D721Med (cell line): ENCODE data around the gene CD96.
"Not testable (repeated sequence)": the region's sequence is repeated elsewhere in the genome, so short reads cannot be mapped to it uniquely, and the experiment has no call there.

Source experiments
- DNase-seq: peaks from one replicate; pipeline ENCODE4 v3.0.0; 2011; ENCODE audit warnings: low spot score; ENCODE audit not compliant: insufficient read length
- FAIRE-seq: peaks from 2 replicates; lab custom pipeline; 2011; peaks lifted over from hg19 to GRCh38; lab: Jason Lieb, UNC
- TF ChIP-seq, protein P1 (sequence below): IDR thresholded peaks from 2 replicates; pipeline ENCODE4 v1.5.1; 2012; ENCODE audit warnings: mild to moderate bottlenecking, control low read depth; ENCODE audit not compliant: insufficient read depth; ENCODE audit errors: missing control alignments

CD96 gene

GRCh38 chr3:111668888-111669488 lies 127.0 kb downstream of the CD96 start:
- FAIRE-seq: peak; percentile 93
- no peak for DNase-seq
- TF ChIP-seq, protein P1, sequence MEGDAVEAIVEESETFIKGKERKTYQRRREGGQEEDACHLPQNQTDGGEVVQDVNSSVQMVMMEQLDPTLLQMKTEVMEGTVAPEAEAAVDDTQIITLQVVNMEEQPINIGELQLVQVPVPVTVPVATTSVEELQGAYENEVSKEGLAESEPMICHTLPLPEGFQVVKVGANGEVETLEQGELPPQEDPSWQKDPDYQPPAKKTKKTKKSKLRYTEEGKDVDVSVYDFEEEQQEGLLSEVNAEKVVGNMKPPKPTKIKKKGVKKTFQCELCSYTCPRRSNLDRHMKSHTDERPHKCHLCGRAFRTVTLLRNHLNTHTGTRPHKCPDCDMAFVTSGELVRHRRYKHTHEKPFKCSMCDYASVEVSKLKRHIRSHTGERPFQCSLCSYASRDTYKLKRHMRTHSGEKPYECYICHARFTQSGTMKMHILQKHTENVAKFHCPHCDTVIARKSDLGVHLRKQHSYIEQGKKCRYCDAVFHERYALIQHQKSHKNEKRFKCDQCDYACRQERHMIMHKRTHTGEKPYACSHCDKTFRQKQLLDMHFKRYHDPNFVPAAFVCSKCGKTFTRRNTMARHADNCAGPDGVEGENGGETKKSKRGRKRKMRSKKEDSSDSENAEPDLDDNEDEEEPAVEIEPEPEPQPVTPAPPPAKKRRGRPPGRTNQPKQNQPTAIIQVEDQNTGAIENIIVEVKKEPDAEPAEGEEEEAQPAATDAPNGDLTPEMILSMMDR: peak; percentile 96

GRCh38 chr3:111669926-111670630 lies 128.1 kb downstream of the CD96 start:
- FAIRE-seq: no peak
- no peak for DNase-seq
- TF ChIP-seq, protein P1: no peak

DNA sequence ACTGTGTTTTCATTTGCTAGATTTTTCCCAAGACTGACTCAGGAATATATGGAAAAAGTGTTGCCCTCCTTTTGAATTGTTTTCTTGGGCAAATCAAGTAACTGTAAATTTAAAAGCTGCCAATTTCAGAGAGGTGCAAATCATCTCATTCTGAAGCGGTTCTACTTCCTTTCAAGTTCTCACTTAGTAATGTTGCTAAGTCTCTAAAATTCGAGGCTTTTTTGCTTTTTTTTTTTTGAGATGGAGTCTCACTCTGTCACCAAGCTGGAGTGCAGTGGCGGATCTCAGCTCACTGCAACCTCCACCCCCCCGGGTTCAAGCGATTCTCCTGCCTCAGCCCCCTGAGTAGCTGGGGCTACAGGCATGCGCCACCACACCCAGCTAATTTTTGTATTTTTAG lies 130.5 kb downstream of the CD96 start:
- not testable (repeated sequence) for FAIRE-seq

DNA sequence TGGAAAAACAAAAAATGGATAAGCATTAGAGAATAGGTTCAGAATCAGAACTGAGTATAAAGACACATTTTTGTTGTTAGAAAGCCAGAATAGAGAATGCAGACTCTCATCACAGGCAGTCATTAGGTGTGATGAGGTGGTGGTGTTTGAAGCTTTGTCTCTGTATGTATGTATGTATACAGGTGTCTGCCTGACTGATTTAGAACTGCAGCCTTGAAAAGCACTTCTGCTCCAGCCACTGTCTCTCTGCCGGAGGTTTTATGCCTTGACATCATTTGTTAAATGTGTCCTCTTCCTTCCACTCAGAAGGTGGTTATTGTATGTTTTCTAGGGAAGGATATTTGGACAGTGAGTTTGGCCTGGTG lies 133.8 kb downstream of the CD96 start:
- TF ChIP-seq, protein P1: no peak
- no peak for FAIRE-seq
- DNase-seq: no peak

More for the DNA sequence above, 130.5 kb downstream of the CD96 start:
- not testable (repeated sequence) for DNase-seq

GRCh38 chr3:111676211-111677006 lies 134.4 kb downstream of the CD96 start:
- TF ChIP-seq, protein P1: no peak
- FAIRE-seq: no peak
- no peak for DNase-seq

DNA sequence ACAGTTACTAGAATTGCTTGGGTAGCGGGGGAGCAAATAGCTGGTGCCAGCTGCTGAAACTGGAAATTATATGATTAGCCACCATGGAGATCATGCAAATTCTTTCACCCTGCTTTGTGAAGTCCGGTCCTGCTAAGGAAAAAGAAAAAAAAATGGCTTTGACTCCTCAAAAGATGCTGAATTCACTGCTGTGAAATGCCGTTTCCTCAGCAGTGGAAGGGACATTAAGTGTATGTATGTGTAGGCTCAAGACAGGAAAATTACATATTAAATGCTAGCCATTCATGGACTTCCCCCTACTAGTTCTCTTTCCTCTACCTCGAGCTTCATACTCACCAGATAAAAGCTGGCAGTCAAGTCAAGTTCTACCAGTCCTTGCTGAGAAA lies 135.0 kb downstream of the CD96 start:
- DNase-seq (no peak), FAIRE-seq (no peak)
- TF ChIP-seq, protein P1: no peak

GRCh38 chr3:111681661-111682426 lies 139.8 kb downstream of the CD96 start:
- TF ChIP-seq, protein P1: no peak
- no peak for DNase-seq
- FAIRE-seq: no peak
